ENCODE results near the gene CACNB4. TPM values are rescaled to one million over a fixed set of nuclear protein-coding genes. Genes with fewer than 3 reads are reported as not detected.

Gene CACNB4
- polyA plus RNA-seq, 1 donor from 2014 or later = 29.0 TPM

GRCh38 chr2:152095146-152095545 is 3.7 kb downstream of the CACNB4 start:
- Histone ChIP-seq H3K4me3 (ENCODE audit: low read length) (no peak overlapping the region), H3K36me3 (ENCODE audit: insufficient read depth, low read length) (no peaks in the 10 kb centered on the region), H3K27me3 (ENCODE audit: insufficient read depth, low read depth, low read length) (peaks cover 30% of the 10 kb centered on the region)

GRCh38 chr2:152094014-152094413 is 4.8 kb downstream of the CACNB4 start:
- Histone ChIP-seq H3K27ac (ENCODE audit: low read length) (no peak overlapping the region), H3K9me3 (ENCODE audit: low read length) (no peaks in the 10 kb centered on the region), H4K20me1 (ENCODE audit: insufficient read depth) (no peaks in the 10 kb centered on the region), H3K4me3 (ENCODE audit: low read length) (no peak overlapping the region), H3K9ac (ENCODE audit: low read length) (no peak overlapping the region), H2AFZ (ENCODE audit: low read depth, low read length) (no peak overlapping the region), H3K27me3 (ENCODE audit: insufficient read depth, low read depth, low read length) (peaks cover 19% of the 10 kb centered on the region), H3K79me2 (replicated peaks; ENCODE audit: insufficient read depth, low read length) (no peaks in the 10 kb centered on the region), H3K4me2 (ENCODE audit: low read length) (no peak overlapping the region), H3F3A (ENCODE audit: insufficient read depth, low read length, poor library complexity, severe bottlenecking) (no peaks in the 10 kb centered on the region), H3K9me2 (ENCODE audit: insufficient read depth, low read length) (no peaks in the 10 kb centered on the region), H3K36me3 (ENCODE audit: insufficient read depth, low read length) (no peaks in the 10 kb centered on the region)
- TF ChIP-seq REST (IDR thresholded peaks at IDR 0.05; ENCODE audit: borderline replicate concordance) (no peak), MXI1 (conservative IDR thresholded peaks at IDR 0.05; ENCODE audit: poor library complexity, severe bottlenecking) (no peak), TAF1 (IDR thresholded peaks at IDR 0.05; ENCODE audit: low read depth) (no peak), RAD21 (conservative IDR thresholded peaks at IDR 0.05) (no peak), POLR2AphosphoS5 (IDR thresholded peaks at IDR 0.05) (no peak), EP300 (conservative IDR thresholded peaks at IDR 0.05; ENCODE audit: poor library complexity, severe bottlenecking) (no peak), EZH2 (IDR thresholded peaks at IDR 0.05; ENCODE audit: borderline replicate concordance, insufficient read depth, low read length, poor library complexity, severe bottlenecking) (no peak), SMC3 (conservative IDR thresholded peaks at IDR 0.05; ENCODE audit: poor library complexity) (no peak)

More at GRCh38 chr2:152095146-152095545, 3.7 kb downstream of the CACNB4 start:
- Histone ChIP-seq H3K9ac (ENCODE audit: low read length) (no peak overlapping the region), H4K20me1 (ENCODE audit: insufficient read depth) (no peaks in the 10 kb centered on the region), H2AFZ (ENCODE audit: low read depth, low read length) (no peak overlapping the region), H3K27ac (ENCODE audit: low read length) (no peak overlapping the region), H3K4me2 (ENCODE audit: low read length) (no peak overlapping the region), H3F3A (ENCODE audit: insufficient read depth, low read length, poor library complexity, severe bottlenecking) (peaks cover 3% of the 10 kb centered on the region), H3K79me2 (replicated peaks; ENCODE audit: insufficient read depth, low read length) (no peaks in the 10 kb centered on the region), H3K9me3 (ENCODE audit: low read length) (no peaks in the 10 kb centered on the region), H3K9me2 (ENCODE audit: insufficient read depth, low read length) (no peaks in the 10 kb centered on the region)
- TF ChIP-seq EP300 (conservative IDR thresholded peaks at IDR 0.05; ENCODE audit: poor library complexity, severe bottlenecking) = no peak
- no peak for TF ChIP-seq RAD21 (conservative IDR thresholded peaks at IDR 0.05)
- TF ChIP-seq EZH2 (IDR thresholded peaks at IDR 0.05; ENCODE audit: borderline replicate concordance, insufficient read depth, low read length, poor library complexity, severe bottlenecking) = no peak
- no peak for TF ChIP-seq MXI1 (conservative IDR thresholded peaks at IDR 0.05; ENCODE audit: poor library complexity, severe bottlenecking)
- no peak for TF ChIP-seq SMC3 (conservative IDR thresholded peaks at IDR 0.05; ENCODE audit: poor library complexity)
- TF ChIP-seq REST (IDR thresholded peaks at IDR 0.05; ENCODE audit: borderline replicate concordance) = no peak
- no peak for TF ChIP-seq TAF1 (IDR thresholded peaks at IDR 0.05; ENCODE audit: low read depth)
- no peak for TF ChIP-seq POLR2AphosphoS5 (IDR thresholded peaks at IDR 0.05)
- no peak for TF ChIP-seq CTCF (IDR thresholded peaks at IDR 0.05; ENCODE audit: poor library complexity, severe bottlenecking)
